Transverse colon (tissue), 4 donors: Measurements from ENCODE around the gene YWHAB.

ENCODE experiments used
- EP300 ChIP-seq: sonication (generic); formaldehyde crosslinking; IDR thresholded peaks from one replicate; pipeline ENCODE4 v1.6.1; 2017; ENCODE audit warnings: antibody characterized with exemption, low read depth
- POLR2A ChIP-seq: fragments of 450-650 bp; IDR thresholded peaks from one replicate; pipeline ENCODE4 v1.6.1; 2016; ENCODE audit warnings: antibody characterized with exemption, mild to moderate bottlenecking, moderate library complexity
- POLR2AphosphoS5 ChIP-seq, 3 donors: sonication (generic); formaldehyde crosslinking; IDR thresholded peaks; one replicate each; pipeline ENCODE4 v1.6.1; 2016; ENCODE audit warnings: antibody characterized with exemption in 3 of 3
- TF ChIP-seq, protein P1 (sequence below), 5 experiments: fragments of 200-600 bp in 3 of 5; fragments of 450-650 bp in 2 of 5; sonication (generic) in 3 of 5; IDR thresholded peaks; 1 replicate in 2 of 5; 2 replicates in 3 of 5; pipeline ENCODE4 v1.5.1; 2016 to 2017; ENCODE audit warnings: antibody characterized with exemption in 5 of 5, inconsistent platforms in 3 of 5, mild to moderate bottlenecking in 2 of 5, moderate library complexity in 1 of 5

DNA sequence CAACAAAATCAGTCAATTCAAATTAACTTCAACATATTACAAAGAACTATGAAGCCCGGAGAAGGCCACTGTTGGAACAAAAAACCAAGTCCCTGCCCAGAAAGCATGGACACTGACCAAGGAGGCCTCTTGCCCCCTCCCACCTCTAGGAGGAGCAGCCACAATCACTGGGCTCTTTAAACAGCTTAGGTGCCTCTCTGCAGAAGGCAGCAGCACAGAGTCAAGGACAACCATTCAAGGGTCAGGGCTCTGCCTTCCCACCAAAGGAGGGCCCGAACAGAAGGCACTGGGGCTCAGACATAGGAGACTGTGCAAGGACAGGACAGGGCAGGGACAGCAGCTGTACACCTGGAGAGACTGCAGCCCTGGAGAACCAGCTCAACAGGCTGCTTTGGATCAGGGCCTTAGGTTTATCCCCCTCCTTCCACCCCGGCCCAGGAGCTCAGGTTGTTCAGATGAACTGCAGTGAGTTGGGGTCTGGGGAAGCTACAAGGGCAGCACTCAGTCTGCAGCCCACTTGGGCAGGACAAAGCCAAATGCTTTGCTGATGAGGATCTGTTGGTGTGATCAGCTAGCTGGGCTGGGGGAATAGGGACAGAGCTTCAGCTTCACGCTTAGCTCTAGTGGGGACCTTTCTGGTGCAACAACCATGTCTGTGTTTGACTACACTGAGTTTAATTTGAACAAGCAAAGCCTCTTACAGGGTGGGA, 56.9 kb downstream of the YWHAB start:
- TF ChIP-seq POLR2A (no peak), POLR2AphosphoS5 (IDR thresholded peaks at IDR 0.05) (no peak), EP300 (no peak)
- TF ChIP-seq, protein P1, sequence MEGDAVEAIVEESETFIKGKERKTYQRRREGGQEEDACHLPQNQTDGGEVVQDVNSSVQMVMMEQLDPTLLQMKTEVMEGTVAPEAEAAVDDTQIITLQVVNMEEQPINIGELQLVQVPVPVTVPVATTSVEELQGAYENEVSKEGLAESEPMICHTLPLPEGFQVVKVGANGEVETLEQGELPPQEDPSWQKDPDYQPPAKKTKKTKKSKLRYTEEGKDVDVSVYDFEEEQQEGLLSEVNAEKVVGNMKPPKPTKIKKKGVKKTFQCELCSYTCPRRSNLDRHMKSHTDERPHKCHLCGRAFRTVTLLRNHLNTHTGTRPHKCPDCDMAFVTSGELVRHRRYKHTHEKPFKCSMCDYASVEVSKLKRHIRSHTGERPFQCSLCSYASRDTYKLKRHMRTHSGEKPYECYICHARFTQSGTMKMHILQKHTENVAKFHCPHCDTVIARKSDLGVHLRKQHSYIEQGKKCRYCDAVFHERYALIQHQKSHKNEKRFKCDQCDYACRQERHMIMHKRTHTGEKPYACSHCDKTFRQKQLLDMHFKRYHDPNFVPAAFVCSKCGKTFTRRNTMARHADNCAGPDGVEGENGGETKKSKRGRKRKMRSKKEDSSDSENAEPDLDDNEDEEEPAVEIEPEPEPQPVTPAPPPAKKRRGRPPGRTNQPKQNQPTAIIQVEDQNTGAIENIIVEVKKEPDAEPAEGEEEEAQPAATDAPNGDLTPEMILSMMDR (IDR thresholded peaks at IDR 0.05): no peak
